AG09319 (cell line): ENCODE data around the gene THSD8.
A peak's percentile ranks its signal among the peaks of the same experiment; 100 is the strongest.

Source experiments
- DNase-seq: peaks from one replicate; pipeline ENCODE4 v3.0.0-alpha.2; 2010; ENCODE audit warnings: low read depth; ENCODE audit errors: extremely low read depth
- TF ChIP-seq, protein P1 (sequence below): IDR thresholded peaks from 2 replicates; pipeline ENCODE4 v1.5.1; 2011; ENCODE audit warnings: low read depth, mild to moderate bottlenecking, inconsistent platforms, low read length, moderate library complexity

Gene THSD8

DNA sequence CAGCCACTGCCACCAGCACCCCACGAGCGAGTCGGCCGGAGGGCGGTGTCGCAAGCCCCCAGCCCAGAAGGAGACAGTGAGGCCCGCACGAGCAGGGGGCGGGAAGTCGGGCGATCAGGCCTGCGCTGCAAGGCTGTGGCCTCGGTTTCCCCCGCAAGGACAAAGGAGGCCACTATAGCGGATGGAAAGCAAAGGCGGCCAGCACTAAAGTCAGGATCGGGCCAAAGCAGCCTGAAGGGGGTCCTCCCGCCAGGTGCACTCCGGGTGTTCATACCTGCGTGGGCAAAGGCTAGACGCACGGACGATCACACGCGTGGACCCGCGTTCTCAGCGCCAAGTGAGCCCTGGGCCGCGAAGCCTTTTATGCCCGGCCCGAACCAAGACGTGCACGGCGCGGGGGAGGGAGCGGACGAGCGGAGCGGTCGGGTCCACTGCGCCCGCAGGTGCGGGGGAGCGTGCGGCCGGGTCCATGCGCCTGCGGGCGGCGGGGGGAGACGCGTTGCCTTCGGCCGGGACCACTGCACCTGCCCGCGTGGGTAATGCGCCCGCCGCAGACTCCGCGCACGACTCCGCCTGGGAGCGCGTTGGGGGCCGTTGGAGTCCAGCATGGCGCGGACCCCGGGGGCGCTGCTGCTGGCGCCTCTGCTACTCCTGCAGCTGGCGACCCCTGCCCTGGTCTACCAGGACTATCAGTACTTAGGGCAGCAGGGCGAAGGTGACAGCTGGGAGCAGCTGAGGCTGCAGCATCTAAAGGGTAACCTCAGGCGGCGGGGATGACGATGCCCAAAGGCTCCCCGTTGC is at the start of gene THSD8, which contains the start of gene PRDX2:
Gene THSD8 (plus strand): TSS at position 604 of the 801 bp plus-strand sequence. CDS start 3 bp downstream, at position 607.
Gene PRDX2 (minus strand): TSS at position 335 of the 801 bp plus-strand sequence. CDS start 539 bp downstream, outside the sequence.
- no peak for DNase-seq
- TF ChIP-seq, protein P1, sequence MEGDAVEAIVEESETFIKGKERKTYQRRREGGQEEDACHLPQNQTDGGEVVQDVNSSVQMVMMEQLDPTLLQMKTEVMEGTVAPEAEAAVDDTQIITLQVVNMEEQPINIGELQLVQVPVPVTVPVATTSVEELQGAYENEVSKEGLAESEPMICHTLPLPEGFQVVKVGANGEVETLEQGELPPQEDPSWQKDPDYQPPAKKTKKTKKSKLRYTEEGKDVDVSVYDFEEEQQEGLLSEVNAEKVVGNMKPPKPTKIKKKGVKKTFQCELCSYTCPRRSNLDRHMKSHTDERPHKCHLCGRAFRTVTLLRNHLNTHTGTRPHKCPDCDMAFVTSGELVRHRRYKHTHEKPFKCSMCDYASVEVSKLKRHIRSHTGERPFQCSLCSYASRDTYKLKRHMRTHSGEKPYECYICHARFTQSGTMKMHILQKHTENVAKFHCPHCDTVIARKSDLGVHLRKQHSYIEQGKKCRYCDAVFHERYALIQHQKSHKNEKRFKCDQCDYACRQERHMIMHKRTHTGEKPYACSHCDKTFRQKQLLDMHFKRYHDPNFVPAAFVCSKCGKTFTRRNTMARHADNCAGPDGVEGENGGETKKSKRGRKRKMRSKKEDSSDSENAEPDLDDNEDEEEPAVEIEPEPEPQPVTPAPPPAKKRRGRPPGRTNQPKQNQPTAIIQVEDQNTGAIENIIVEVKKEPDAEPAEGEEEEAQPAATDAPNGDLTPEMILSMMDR, result no peak

DNA sequence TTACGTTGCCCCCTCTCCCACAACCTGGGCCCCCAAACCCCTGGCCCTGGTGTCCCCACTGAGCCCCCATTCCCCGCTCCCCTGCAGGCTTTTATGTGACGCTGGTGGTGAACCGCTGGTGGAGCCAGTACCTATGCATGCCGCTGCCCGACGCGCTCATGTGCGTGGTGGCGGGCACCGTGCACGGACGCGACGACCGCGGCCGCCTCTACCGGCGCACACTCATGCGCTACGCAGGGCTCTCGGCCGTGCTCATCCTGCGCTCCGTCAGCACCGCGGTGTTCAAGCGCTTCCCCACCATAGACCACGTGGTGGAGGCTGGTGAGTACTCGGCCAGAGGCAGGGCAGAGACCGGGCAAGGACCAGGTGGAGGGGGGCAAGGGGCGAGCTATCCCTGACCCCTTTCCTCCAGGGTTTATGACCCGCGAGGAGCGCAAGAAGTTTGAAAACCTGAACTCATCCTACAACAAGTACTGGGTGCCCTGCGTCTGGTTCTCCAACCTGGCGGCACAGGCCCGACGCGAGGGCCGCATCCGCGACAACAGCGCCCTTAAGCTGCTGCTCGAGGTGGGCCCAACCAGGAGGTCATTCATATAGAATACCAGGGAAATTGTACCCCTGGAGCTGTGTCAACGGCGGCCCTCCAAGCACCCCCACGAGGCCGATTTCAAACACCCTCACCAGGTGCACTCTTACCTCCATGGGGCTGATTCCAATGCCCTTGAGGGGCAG is 47.2 kb upstream of the THSD8 start:
- DNase-seq, result no peak
- TF ChIP-seq, protein P1, result no peak

DNA sequence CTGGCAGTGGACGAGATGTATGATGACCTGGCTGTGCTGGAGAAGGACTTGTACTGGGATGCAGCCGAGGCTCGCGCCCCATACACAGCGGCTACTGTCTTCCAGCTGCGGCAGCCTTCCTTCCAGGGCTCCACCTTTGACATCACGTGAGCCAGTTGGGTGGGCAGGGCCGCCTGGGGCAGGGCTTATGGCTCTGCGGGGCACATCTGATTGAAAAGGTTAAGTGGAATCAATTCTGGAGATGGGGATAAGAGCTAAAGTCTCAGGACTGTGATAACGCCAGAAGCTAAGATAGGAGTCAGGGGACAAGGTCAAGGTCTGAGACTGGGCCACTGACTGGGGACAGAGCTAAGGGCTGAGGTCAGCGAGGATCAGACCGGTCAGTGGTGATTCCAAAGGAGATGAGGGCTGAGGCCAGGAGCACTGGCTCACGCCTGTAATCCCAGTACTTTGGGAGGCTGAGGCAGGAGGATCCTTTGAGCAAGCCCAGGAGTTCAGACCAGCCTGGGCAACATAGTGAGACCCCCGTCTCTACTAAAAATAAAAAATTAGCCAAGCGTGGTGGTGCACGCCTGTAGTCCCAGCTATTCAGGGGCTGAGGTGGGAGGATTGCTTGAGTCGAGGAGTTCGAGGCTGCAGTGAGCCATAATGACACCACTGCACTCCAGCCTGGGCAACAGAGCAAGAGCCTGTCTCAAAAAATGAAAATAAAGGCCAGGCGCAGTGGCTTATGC is 45.6 kb upstream of the THSD8 start:
- no peak for DNase-seq
- TF ChIP-seq, protein P1, result no peak

DNA sequence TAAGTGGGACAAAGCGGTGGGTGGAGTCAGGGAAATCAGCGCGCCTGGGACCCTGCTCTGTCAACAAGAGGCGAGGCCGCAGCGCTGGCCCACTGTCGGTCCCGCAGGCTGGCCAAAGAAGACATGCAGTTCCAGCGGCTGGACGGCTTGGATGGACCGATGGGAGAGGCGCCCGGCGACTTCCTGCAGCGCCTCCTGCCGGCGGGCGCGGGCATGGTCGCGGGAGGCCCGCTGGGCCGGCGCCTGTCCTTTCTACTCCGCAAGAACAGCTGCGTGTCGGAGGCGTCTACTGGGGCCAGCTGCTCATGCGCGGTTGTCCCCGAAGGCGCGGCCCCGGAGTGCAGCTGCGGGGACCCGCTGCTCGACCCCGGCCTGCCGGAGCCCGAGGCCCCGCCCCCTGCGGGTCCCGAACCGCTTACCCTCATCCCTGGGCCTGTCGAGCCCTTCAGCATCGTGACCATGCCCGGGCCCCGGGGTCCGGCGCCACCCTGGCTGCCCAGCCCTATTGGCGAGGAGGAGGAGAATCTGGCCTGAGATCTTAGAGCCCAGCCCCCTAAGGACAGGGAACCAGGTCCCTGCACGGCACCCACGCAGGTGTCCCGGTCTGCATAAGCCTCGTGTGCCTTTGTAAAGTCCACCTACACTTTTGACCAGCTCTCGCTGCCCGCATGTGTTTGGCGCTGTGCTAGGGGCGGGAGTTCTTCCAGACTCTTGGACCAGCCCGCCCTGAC is 44.2 kb upstream of the THSD8 start:
- peak; percentile 34 for DNase-seq
- TF ChIP-seq, protein P1, result peak; percentile 74

DNA sequence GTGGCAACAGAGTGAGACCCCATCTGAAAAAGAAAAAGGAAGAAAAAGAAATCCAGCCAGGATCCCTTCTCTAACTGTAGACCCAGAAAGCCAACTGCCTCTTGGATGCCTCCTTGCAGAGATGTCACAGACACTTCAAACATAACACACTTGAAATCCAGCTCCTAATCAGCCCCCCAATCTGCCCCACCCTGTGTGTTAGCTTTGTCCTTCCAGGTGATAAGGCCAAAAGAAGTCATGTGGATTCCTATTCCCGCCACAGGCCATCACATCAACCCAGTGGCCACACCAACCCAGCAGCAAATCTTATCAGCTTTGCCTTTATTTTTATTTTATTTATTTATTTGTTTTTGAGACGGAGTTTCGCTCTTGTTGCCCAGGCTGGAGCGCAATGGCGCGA is 42.2 kb upstream of the THSD8 start:
- DNase-seq, result no peak
- TF ChIP-seq, protein P1, result no peak

DNA sequence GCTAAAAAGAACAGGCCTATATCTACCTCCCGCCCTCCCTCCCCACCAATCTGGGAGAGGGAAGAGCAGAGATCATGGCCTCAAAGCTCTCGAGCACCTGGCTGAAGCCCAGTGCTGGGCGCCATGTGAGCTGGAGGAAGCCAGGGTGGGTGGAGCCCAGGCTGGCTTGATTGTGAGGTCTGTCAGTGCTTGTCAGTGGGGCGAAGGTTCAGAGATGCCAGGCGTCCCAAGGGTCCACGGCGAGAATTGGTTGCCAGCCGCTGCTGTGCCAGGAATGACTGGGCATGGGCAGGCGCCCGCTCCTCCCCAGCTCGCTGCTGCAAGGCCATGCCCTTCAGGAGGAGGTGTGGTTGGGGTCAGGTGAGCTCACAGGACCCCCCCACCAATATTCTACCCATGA is 38.8 kb upstream of the THSD8 start:
- no peak for DNase-seq
- TF ChIP-seq, protein P1, result no peak
